NCI-H2227 (cell line): ENCODE data around the gene SLC4A9.

Experiments
- DNase-seq: peaks from one replicate; lab custom pipeline; 2025; ENCODE audit not compliant: unreplicated experiment; lab: John Stamatoyannopoulos, UW

The SLC4A9 gene, protein sequence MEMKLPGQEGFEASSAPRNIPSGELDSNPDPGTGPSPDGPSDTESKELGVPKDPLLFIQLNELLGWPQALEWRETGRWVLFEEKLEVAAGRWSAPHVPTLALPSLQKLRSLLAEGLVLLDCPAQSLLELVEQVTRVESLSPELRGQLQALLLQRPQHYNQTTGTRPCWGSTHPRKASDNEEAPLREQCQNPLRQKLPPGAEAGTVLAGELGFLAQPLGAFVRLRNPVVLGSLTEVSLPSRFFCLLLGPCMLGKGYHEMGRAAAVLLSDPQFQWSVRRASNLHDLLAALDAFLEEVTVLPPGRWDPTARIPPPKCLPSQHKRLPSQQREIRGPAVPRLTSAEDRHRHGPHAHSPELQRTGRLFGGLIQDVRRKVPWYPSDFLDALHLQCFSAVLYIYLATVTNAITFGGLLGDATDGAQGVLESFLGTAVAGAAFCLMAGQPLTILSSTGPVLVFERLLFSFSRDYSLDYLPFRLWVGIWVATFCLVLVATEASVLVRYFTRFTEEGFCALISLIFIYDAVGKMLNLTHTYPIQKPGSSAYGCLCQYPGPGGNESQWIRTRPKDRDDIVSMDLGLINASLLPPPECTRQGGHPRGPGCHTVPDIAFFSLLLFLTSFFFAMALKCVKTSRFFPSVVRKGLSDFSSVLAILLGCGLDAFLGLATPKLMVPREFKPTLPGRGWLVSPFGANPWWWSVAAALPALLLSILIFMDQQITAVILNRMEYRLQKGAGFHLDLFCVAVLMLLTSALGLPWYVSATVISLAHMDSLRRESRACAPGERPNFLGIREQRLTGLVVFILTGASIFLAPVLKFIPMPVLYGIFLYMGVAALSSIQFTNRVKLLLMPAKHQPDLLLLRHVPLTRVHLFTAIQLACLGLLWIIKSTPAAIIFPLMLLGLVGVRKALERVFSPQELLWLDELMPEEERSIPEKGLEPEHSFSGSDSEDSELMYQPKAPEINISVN

GRCh38 chr5:140360101-140360500 is at the start of gene SLC4A9:
Gene SLC4A9, plus strand, starts transcription at chr5:140360194. Its CDS starts 43 bp downstream, at chr5:140360237.
- no peak for DNase-seq

- DNase-seq = no peak
Observed at GRCh38 chr5:140310434-140310833, 49.6 kb upstream of the SLC4A9 start.

DNA sequence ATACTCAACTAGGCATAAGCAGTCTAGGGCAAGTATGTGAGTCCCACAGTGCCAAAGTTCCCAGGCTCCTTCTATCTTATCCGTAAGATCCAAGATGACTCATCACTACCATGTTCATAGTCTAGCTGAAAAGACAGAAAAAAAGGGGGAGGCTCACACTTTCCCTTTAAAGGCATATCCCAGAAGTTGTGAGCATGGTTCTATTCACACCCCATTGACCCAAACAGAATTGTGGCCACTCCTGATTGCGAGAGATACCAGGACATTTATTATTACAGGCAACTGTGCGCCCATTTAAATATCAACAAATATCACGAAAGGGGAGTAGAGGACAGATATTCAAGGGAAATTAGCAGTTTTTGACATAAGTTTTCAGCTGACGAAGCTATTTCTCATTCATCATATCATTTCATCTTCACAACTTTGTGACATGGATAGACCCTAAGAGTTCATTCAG is 49.0 kb upstream of the SLC4A9 start:
- DNase-seq = no peak

- DNase-seq = no peak
Observed at GRCh38 chr5:140312067-140312790, 47.8 kb upstream of the SLC4A9 start.

DNA sequence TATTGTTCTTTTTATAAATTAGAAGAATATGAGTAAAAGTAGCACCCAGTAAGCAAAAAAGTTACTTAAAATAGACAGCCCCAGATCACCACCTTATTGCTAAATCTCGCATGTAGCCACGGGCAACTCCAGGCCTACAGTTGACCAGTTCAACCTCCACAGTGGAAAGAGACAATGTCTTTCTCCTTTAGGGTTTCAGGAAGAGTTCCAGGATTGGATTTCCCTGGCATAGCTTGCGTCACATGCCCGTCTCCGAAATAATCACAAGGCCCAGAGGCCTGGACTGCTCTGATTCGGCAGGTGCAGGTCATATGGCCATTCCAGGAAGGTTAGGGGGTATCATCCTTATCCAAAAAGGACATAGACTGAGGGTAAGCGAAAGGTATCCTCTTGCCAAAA is 47.2 kb upstream of the SLC4A9 start:
- DNase-seq = no peak

DNA sequence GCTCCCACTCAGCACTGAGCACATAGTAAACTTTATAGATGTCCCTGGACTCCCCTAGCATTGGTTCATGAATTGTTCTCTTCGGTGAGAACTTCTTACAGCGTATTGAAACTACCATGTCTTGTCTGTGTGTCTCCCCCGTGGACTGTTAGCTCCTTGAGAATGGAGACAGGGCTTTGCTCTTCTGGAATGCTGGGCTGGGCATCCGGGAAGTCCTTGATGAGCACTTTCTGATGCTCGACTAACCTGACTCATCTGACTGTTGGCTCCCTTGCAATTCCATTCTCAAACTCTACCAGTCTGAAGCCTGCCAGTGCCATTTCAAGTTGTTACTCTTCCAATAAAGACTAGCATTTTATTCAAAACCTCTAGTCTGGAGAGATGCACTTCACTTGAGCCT is 42.1 kb upstream of the SLC4A9 start:
- no peak for DNase-seq

DNA sequence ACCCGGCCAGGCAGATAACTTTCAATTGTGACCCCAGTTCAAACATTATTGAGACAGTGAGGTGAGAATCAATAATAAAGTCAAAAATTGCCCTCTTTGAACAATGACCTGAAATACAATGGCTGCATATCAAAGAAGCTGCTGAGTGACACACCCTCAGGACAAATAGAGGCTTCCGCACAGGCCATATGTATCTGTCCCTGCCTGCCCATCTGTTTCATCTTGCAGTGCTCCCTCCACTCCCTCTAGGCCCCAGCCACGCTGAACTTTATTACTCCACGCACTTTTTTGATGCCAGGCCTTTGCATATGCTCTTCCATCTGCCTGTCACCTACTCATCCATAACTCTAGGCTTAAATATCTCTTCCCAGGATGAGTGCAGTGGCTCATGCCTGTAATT is 41.2 kb upstream of the SLC4A9 start:
- no peak for DNase-seq

DNA sequence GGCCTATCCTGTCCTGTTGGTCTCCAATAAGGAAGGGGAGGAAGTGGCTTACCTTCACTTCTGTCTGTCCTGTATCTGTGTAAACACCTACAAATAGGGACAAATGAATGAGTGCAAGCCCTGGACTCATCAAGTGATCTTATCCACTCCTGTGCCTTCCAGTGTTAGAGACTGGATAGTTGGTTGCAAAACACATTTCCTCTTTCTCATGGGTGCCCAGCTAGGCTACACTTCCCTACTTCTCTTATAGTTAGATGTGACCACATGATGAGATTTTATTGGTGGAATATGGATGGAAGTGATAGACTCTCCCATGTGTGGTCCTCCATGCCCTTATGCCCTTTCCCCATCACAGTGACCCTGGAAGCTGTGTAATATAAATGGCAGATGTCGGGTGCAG is 40.2 kb upstream of the SLC4A9 start:
- no peak for DNase-seq

GRCh38 chr5:140321796-140322195 is 38.2 kb upstream of the SLC4A9 start:
- no peak for DNase-seq

- DNase-seq = no peak
Observed at GRCh38 chr5:140322751-140323731, 37.0 kb upstream of the SLC4A9 start.

GRCh38 chr5:140324041-140324600 is 35.9 kb upstream of the SLC4A9 start:
- no peak for DNase-seq

DNA sequence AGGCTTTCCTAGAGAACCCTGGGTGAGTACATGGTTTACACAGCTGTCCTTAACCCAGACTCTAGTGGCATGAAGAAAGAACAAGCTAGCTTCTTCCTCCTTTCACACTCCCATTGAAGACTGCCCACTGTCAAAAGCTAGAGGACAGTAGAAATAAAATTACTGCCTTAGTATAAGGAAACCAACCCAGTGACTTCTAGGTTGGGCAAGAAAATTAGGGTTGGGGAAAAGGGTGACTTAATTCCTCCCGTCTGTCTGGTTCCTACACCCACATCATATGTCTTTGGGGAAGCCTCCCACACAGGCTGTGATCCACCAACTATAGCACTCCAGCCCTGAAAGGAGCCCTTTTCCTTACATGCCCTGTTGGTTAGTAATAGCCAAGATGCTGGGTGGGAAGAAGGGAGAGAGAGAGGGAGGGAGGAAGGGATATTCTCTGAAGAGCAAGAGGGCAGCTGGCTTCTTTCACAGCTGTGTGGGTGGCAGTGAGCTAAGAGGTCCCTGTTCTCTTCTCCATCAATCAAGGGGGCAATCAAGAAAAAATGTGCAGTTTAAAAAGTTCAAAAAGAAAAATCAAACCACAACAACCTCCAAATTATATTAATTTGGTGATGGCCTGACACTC is 35.3 kb upstream of the SLC4A9 start:
- no peak for DNase-seq

- no peak for DNase-seq
Observed at GRCh38 chr5:140325486-140325885, 34.5 kb upstream of the SLC4A9 start.

DNA sequence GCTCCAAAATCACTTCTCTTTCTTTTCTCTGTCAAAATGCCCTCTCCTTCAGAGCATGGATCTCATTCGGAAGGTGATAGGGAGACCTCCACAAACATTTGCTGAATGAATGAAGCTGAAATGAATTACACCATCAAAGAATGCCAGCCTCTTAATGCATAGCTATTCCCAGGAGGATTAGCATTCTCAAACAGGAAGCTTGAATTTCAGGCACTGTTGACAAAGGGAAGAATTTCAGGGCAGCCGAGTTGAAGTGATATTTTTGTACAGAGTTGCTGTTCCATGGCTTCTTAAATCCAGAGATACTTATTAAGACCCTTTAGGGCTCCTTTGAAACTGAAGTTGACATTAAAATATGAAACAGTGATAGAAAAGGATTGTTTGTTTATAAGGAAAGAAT is 32.4 kb upstream of the SLC4A9 start:
- no peak for DNase-seq

DNA sequence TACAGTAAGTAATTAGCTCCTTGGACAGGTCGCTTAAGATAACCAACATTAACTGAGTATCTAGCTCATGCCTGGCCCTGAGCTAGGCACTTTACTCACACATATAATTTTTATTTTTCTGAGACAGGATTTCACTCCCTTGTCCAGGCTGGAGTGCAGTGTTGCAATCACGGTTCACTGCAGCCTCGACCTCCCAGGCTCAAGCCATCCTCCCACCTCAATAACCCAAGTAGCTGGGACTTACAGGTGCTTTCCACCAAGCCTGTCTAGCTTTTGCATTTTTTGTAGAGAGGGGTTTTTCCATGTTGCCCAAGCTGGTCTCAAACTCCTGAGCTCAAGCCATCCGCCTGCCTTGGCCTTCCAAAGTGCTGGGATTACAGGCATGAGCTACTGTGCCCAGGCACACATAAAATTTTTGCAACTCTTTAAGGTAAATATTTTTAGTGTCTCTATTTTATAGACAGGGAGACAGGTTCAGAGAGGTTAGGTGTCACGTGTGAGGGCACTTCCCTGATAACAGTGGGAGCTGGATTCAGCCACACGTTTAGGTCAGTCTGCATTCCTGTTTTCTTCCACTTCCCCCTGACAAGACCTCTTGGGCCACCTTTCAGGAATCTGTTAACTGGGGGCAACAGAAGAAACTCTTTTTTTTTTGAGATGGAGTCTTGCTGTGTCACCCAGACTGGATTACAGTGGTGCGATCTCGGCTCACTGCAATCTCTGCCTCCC is 31.8 kb upstream of the SLC4A9 start:
- no peak for DNase-seq

DNA sequence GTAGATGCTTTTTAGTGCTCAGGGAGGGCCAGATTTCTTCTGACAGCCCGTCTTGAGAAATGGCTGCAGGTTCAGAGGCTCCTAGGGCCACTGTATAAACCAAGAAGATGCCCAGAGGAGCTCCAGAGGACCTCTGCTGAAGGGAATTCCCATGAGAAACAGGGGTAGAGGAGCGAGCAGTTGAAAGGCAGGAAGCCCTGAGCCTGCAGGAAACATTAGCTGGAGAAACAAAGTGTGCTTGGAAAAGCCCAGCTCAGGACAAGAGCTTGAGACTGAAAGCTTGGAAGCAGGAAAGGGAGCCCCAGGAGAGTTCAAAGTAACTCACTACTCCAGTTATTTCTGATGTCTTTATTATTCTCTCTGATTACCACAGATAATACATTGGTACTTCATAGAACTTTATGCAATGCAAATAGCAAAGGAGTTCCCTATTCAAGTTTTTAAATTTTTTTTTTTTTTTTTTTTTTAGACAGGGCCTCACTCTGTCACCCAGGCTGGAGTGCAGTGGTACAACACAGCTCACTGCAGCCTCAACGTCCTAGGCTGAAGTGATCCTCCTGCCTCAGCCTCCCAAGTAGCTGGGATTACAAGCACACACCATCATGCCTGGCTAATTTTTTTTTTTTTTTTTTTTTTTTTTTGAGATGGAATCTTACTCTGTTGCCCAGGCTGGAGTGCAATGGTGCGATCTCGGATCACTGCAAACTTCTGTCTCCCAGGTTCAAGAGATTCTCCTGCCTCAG is 30.1 kb upstream of the SLC4A9 start:
- DNase-seq = no peak

DNA sequence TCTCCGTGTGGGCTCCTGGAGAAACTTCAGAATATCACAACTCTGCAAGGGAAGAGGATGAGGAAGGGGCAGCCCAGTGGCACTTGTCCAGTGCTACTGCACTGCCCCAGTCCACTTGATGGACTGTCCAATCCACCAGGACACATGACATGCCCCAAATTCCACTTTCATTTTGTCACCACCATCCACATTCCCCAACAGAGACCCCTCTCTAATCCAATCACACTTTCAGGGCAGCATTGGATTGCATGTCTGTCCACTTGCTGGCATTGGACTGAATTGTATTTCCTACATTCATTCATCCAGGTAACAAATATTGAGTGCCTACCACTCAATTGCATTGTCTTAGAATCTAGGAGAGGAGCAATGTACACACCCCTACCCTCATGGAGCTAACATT is 28.4 kb upstream of the SLC4A9 start:
- no peak for DNase-seq

DNA sequence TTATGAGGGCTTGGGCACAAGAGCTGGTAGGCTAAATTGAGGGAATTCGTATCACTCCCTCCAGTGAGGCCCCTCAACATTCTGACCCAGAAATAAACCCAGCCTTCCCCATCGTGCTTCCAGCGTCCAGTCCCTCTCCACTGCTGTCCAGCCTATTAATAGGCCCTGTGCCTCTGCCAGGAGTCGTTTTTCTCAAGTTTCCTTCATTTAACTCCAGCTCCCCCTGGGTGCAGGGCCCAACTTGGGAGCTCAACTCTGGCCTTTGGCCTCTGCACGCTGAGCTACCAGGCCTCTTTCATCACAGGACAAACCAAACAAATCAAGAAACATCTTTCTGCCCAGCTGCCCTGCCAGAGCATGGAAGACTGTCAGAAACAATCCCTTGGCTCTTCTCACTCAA is 23.6 kb upstream of the SLC4A9 start:
- no peak for DNase-seq
